NK-92 (cell line): ENCODE data around the gene THYN1.
A peak's percentile ranks its signal among the peaks of the same experiment; 100 is the strongest.
"Not testable (repeated sequence)": the region's sequence is repeated elsewhere in the genome, so short reads cannot be mapped to it uniquely, and the experiment has no call there.

Source experiments
- DNase-seq: peaks from one replicate; lab custom pipeline; 2025; ENCODE audit not compliant: unreplicated experiment; lab: John Stamatoyannopoulos, UW

Gene THYN1

DNA sequence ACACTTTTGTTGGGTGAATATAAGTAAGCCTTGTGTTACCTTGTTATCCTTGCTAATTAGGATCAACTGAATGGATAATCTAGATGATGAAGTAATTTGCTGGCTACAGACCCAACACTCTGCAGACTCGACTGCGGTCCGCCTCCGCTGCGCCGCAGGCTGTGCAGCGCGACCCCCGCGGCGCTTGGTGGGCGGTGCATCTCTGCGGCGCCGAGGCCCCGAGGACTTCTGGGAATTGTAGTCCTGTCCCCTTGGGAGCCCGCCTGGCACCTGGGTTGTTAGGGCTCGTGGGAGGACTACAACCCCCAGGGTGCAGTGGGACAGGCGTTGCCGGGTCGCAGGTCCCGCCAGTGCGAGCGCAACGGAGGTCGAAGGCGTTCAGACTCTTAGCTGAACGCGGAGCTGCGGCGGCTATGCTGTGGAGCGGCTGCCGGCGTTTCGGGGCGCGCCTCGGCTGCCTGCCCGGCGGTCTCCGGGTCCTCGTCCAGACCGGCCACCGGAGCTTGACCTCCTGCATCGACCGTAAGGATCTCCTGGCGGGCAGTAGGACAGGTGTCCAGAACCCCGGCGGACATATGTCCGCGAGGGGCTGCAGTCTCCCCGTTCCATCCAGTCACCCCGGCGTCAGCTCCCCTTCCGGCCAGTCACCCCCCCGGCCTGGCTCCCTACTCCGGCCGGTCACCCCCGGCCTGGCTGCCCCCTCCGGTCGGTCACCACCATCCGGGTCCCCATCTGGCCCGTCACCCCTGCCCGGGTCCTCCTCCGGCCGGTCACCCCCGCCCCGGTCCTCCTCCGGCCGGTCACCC, at the start of gene THYN1, which contains the start of gene ACAD8:
TSS of gene THYN1 (minus strand) at position 165 of the 806 bp plus-strand sequence. CDS start 470 bp downstream, outside the sequence.
TSS of gene ACAD8 (plus strand) at position 381 of the 806 bp plus-strand sequence. CDS start at position 414, 33 bp downstream.
- peak; percentile 60 for DNase-seq

DNA sequence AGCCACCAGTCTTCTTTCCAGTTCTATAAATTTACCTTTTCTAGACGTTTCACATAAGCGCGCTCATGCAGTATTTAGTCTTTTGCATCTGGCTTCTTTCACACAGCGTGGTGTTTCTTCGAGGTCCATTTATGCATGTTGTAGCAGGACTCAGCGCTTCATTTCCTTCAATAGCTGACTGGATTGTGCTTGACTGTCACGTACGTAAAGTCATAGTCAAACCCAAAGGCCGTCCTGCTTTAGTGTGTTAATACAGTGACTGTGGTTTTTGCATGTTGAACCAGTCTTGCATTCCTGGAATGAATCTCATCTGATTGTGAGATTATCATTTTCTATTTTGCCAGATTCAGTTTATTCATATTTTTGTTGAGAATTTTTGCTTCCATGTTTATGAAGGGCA, 41.5 kb upstream of the THYN1 start:
- no peak for DNase-seq

DNA sequence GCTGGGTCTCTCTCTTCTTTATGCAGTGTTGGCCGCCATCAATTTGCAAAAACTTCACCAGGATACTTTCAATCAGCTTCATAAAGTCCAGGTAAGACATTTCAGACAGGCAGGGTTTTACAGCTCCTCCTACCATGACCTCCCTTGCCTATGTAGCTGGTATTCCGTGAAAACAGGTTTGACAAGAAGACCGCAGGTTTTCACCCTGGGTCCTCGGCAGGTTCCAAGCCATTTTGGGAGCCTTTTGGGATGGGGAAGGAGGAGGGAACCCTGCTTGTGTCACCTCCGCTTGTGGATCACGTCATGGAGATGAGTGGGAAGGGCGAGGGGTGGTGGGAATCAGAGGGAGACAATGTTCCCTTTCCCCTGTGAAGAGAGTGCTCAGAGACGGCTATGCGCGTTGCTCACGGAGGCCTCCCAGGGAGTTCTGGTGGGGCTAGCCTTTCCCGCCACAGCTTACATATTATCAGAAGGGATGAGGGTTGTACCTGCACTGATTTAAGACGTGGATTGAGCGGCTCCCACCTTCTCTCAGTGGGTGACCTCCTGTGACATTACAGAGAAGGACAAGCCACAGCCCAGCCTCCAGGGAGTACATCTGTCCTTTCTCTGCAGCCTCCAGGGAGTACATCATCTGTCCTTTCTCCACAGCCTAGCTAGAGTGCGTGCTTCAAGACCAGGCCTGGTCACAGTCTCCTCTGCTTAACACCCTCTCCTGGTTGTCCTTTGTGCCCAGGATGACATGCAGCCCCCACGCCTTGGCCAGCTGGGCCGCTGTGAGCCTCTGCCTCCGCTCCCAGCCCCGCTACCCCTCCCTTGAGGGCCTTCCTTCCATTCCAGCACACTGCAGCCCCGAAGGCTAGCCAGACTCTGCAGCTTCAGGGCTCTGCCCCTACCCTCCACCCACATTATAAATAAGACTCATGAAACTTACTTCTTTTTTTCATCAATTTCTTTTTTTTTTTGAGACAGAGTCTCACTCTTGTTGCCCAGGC, 40.3 kb upstream of the THYN1 start:
- no peak for DNase-seq

DNA sequence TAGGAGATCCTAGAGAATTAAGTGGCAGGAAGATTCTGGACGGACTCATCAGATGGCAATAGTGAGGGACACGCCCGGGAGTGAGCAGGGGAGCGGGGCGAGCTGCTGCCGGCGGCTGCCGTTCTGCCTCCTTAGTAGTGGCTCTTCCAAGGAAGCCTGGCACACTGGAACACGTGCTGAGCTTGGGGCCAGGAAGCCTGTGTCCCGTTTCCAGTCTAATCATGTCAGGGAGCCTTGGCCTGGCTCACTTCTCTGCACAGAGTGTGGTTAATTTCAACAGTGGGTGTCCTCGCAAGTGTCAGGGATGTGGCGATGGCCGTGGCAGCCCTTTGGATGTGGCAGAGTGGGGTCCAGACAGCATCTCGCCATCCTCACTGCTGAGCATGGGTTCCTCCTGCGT, 39.5 kb upstream of the THYN1 start:
- DNase-seq = no peak

DNA sequence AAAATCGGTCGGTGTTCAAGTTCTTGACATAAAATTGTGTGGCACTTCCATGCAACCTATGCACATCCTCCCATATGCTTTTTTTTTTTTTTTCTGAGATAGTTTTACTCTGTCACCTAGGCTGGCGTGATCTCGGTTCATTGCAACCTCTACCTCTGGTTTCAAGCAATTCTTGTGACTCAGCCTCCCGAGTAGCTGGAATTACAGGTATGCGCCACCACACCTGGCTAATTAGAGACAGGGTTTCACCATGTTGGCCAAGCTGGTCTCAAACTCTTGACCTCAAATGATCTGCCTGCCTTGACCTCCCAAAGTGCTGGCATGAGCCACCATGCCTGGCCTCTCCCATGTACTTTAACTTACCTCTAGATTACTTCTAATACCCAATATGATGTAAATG, 38.0 kb upstream of the THYN1 start:
- no peak for DNase-seq

DNA sequence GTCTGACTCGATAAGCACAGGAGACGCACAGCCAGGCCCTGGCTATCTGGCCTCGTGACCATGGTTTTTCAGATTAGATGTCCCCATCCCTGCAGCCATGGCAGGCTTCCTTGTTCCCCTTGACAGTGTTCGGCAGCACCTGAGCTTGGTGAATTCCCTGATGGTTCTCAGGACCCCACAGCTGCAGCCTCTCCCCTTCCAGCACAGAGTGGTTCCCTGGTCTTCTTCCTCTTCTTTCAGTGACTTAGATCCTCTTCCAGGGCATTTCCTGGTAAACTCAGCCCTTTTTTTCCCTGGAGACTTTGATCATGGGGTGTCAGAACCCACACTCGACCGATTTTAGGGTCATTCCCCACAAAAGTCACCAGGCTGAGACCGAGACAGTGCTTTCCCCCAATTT, 37.5 kb upstream of the THYN1 start:
- no peak for DNase-seq

DNA sequence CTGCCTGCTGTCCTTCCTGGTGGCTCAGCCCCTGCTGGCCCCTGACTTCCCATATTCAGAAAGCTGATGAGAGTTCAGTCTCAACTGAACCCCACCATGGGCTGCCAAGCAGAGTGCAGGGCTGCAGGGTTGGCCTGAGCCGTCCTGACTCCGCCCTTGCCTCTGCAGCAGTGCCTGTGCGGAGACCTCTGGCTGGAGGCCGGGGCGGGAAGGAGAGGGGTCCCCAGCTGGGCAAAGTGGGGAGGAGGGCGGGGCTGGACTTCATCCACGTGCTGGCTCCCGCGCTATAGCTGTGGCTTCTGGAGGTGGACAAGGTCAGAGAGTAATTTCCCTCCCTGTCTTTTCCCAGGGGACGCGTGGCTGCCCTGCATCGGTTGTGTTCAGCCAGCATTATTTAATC, 36.6 kb upstream of the THYN1 start:
- DNase-seq = no peak

DNA sequence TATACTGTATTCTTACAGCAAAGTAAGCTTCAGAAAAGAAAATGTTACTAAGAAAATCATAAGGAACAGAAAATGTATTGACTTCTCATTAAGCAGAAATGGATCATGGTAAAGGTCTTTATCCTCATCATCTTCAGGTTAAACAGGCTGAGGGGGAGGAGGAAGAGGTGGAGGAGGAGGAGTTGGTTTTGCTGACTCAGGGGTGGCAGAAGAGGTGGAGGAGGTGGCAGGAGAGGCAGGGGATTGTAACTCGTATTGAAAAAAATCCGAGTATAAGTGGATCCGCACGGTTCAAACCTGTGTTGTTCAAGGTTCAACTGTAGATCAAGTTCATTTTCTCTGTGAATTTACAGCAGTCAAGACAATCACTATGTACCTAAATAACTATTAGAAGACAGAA, 36.0 kb upstream of the THYN1 start:
- DNase-seq = no peak

DNA sequence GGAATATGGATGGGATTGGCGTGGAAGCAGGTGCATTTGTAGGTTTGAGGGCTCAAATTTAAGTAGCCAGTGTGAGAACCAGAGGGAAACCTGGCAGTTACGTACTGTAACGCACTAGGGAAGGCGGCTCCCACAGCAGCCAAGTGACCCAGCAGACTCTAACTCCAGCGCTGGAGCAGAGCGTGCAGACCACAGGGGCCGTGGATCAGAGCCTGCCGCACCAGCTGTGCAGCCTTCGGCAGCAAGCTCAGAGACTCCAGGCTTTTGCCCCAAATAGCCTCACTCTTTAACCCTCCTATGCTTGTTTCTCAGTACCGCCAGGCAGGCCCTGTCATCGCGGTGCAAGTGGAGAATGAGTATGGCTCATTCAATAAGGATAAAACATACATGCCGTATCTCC, 35.3 kb upstream of the THYN1 start:
- DNase-seq = no peak

DNA sequence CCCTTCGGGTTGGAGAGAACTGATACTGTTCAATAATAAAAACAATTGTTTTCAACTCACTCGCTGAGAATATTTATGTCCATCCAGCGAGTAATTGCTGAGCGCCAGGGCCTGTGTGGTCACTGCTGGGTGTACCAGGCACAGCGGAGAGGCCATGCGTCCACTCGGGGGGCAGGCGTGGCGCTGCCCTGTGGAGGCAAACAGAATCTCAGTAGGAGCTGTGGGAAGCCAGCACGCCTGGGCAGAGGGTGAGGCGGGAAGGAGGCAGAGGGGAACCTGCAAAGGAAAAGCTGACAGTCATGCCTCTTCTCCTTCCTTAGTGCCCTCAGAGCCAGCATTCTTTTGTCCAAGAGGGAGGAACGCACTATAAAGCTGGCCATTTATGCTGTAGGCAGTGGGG, 34.4 kb upstream of the THYN1 start:
- DNase-seq = no peak

DNA sequence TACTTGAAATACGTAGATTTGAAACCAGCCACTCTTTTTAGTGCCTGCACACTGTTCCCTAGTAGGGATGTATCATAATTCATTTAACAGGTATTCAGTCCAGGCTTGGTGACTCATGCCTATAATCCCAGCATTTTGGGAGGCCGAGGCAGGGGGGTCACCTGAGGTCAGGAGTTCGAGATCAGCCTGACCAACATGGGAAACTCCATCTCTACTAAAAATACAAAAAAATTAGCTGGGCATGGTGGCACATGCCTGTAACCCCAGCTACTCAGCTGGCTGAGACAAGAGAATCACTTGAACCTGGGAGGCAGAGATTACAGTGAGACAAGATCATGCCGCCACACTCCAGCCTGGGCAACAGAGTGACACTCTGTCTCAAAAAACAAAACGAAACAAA, 31.2 kb upstream of the THYN1 start:
- DNase-seq = not testable (repeated sequence)

DNA sequence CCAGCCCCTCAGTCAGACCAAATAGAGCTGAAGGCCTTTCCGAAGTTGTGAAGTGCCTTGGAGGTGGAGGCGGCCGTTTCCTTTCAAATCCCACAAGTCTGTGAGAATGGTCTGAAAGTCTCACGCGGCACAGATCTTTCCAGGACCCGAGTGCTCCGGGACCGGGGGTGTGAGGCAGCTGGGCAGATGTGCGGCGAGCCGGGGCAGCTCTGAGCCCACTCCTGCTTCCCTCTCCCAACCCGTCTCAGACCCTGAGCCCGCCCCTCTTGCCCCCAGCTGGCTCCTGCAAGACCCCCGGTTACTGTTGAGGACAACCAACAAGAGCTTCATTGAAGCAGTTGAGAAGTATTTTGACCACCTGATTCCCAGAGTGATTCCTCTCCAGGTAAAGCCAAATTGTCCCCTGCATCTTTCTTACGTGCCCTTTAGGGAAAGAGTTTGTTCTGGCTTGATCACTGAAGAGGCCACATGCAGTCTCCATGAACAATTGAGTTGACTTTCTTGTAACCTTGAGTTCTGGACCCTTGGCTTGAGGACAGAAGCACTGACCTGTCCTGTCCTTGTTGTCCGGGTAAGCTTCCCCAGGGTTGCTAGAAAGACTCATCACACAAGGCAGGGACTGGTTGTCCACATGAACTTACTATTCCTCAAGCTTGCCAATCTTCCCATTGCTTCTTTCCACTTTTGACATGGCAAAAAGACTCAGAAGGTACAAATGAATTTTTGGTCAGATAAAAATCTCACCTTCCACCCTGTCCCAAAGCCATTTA, 30.5 kb upstream of the THYN1 start:
- DNase-seq = no peak

DNA sequence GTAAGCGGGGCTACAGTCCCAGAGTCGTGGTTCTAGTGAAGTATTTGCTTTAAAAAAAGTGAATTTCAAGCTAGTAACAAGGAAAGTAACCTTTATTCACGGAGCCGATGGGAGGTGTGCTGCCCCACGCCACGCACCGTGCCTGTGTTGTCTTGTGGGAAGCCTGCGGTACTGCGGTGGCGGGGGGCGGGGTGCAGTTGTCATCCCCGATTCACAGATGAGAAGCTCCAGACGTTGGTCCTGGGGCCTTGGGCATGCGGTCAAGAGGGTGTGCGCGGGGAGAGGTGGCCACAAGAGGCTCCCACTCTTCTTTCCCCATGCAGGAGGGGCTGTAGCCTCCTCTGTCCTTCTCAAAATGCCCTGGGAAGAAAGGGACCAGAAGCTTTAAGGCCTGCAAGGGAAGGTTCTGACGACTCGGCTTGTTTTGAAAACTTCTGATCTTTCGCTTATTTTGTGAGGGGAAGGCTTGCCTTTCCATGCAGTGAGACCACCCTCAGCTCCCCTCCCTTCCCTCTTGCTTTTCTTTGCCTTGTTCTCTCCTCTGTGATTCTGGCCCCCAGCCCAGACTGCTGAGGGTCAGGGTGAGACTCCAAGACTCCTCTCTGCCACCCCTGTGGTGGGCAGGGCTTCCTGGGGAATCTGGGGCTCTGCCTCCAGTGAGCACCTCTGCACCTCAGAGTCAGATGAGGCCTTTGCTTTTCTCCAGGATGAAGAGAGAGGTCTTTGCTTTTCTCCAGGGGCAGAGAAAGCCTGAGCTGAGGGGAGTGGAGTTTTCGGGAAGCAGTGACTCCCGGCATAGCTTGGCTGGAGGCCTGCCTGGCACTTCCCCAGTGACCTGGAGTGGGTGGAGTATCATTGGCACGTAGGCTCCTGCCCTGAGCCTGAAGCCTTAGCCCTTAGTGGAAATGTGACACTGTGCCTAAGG, 29.2 kb upstream of the THYN1 start:
- no peak for DNase-seq

DNA sequence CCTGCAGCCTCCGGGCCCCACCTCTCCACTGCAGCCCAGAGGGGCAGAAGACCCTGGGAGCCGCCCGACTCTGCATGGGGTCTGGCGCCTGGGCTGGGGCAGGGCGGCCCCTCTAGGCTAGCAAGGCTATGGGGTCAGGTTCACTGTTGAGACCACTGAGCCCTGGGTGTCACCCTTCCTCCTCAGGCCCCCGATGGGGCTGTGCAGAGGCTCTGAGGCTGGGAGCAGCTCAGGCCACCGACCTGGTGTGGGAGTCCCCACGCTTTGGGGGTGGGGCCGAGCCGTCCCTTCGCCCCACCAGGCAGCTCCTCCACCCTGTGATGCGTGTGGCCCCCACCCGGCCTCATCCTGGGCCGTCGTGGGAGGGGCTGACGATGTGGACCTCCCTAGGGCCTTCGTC, 28.5 kb upstream of the THYN1 start:
- DNase-seq = not testable (repeated sequence)

DNA sequence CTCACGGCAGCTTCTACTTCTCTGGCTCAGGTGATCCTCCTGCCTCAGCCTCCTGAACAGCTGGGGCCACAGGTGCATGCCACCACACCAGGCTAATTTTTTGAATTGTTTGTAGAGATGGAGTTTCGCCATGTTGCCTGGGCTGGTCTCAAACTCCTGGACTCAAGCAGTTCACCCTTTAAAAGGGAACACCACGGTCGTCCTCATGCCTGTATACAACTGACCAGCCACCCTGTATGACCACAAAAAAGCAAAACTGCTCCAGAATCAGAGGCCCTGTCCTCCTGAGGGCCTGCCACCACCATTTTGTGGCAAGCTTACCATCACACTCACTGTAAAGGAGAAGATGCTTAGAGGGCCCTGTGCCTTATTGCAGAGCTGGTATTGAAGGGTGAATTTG, 25.2 kb upstream of the THYN1 start:
- DNase-seq = no peak

DNA sequence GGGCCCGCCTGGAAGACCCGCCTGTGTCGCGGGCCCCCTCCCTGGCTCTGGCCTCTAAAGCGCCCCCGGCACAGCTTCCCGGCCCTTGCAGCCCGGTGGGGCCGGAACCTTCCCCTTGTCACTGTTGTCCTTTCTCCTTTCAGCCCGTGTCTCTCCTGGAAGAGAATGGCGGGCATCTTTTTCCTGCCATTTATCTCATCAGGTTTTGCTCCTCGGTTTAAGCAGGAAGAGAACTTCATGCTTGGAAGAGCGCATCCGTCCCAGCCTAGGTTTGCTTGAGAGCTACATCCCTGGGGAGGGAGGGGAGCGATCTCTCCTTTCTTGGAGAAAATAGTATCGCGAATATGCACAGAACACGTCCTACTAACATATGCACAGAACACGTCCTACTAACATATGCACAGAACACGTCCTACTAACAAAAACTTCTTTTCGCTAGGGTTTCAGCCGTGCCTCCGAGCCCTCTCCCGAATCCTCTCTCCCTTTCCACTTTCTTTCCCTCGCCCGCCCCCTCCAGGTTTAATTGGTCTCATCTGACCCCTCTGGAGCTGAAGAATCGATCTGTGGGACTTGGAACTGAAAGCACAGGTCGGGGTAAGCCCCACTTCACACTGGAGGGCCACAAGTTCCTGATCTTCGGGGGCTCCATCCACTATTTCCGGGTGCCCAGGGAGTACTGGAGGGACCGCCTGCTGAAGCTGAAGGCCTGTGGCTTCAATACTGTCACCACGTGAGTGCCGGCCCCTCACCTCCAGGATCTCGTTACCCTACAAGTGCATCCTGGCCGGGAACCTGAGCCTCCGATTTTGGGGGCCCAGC, 24.2 kb upstream of the THYN1 start:
- DNase-seq = no peak

DNA sequence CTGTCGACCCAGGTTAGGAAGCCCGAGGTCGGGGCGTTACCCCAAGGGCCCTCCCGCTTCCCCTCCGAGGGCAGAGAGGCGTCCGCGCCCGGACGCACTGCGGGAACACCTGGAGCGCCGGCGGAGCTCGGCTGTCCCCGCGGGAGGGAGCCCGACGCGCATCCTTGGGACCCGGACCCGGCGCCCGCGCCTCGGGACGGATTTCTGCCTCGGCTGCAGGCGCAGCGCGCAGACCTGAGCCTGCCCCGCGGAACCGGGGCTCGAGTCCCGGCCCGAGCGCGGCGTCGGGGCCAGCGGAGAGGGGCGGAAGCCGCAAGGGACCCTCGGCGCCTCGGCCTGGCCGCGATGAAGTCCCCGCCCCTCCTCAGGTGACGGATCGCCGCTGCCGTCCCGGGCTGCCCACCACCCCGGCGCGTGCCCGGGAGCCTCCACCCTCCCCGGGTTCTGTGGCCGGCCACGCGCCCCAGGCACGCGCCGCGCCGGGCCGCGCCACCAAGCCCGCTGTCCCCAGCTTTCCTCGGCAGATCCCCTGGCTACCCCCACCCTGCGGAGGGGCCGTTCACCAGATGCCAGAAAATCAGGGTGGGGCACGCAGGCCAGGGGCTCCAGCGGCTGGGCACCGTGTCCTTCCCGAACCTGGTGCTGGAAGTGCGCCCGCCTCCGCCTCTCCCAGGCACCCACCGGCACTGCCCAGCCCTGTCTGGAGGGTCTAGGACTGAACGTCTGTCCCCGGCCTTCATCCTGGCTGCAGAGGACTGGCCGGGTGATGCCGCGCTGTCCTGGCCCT, 23.4 kb upstream of the THYN1 start:
- DNase-seq = no peak
